H9 (cell line): Measurements from ENCODE around the gene CDH15. TPM values are rescaled to one million over a fixed set of nuclear protein-coding genes. Genes with fewer than 3 reads are reported as not detected.

Source experiments
- DNase-seq: peaks from one replicate; pipeline ENCODE4 v3.0.0-alpha.2; 2017
- H2AFZ ChIP-seq: one replicate; pipeline ENCODE4 v1.6.1; 2013; ENCODE audit warnings: mild to moderate bottlenecking, low read length, control low read depth, moderate library complexity
- H2AK5ac ChIP-seq: 2 replicates; pipeline ENCODE4 v1.6.1; 2013; ENCODE audit warnings: low read length, control low read depth, mixed read lengths; ENCODE audit not compliant: insufficient read length
- H2BK120ac ChIP-seq: one replicate; pipeline ENCODE4 v1.6.1; 2013; ENCODE audit warnings: low read depth, mild to moderate bottlenecking, low read length, control low read depth, inconsistent platforms; ENCODE audit not compliant: poor library complexity, severe bottlenecking
- H2BK12ac ChIP-seq: 2 replicates; pipeline ENCODE4 v1.6.1; 2013; ENCODE audit warnings: low read length, control low read depth, mixed read lengths, low read depth; ENCODE audit not compliant: insufficient read length
- H2BK15ac ChIP-seq: 2 replicates; pipeline ENCODE4 v1.6.1; 2013; ENCODE audit warnings: low read depth, low read length, control low read depth
- H2BK20ac ChIP-seq: one replicate; pipeline ENCODE4 v1.6.1; 2013; ENCODE audit warnings: low read depth, mild to moderate bottlenecking, low read length, control low read depth, inconsistent platforms; ENCODE audit not compliant: poor library complexity, severe bottlenecking
- H2BK5ac ChIP-seq: 2 replicates; pipeline ENCODE4 v1.6.1; 2013; ENCODE audit warnings: low read length, control low read depth, mixed read lengths; ENCODE audit not compliant: insufficient read length
- H3K14ac ChIP-seq: 2 replicates; pipeline ENCODE4 v1.6.1; 2013; ENCODE audit warnings: low read length, control low read depth; ENCODE audit not compliant: insufficient read depth
- H3K18ac ChIP-seq: 2 replicates; pipeline ENCODE4 v1.6.1; 2013; ENCODE audit warnings: low read depth, mild to moderate bottlenecking, mixed read lengths, low read length, control low read depth; ENCODE audit not compliant: insufficient read length
- H3K23ac ChIP-seq: 2 replicates; pipeline ENCODE4 v1.6.1; 2013; ENCODE audit warnings: low read length, control low read depth, mixed read lengths, low read depth; ENCODE audit not compliant: insufficient read length
- H3K23me2 ChIP-seq: 2 replicates; pipeline ENCODE4 v1.6.1; 2013; ENCODE audit warnings: low read depth, mild to moderate bottlenecking, mixed read lengths, low read length, control low read depth; ENCODE audit not compliant: insufficient read length, poor library complexity, severe bottlenecking
- H3K27ac ChIP-seq: 2 replicates; pipeline ENCODE4 v1.5.1; 2013; ENCODE audit warnings: low read length, control low read depth, mixed read lengths, low read depth; ENCODE audit not compliant: insufficient read length
- H3K27me3 ChIP-seq: 2 replicates; pipeline ENCODE4 v1.6.1; 2013; ENCODE audit warnings: low read length, control low read depth, inconsistent platforms; ENCODE audit not compliant: insufficient read depth
- H3K4ac ChIP-seq: 2 replicates; pipeline ENCODE4 v1.6.1; 2013; ENCODE audit warnings: low read depth, mild to moderate bottlenecking, control low read depth, inconsistent platforms, low read length, moderate library complexity
- H3K4me1 ChIP-seq: 2 replicates; pipeline ENCODE4 v1.6.1; 2013; ENCODE audit warnings: low read length, control low read depth, inconsistent platforms; ENCODE audit not compliant: insufficient read depth
- H3K4me2 ChIP-seq: 2 replicates; pipeline ENCODE4 v1.6.1; 2013; ENCODE audit warnings: low read length, control low read depth, mixed read lengths; ENCODE audit not compliant: insufficient read length, insufficient read depth
- H3K56ac ChIP-seq: 2 replicates; pipeline ENCODE4 v1.6.1; 2013; ENCODE audit warnings: low read depth, mild to moderate bottlenecking, mixed read lengths, low read length, control low read depth; ENCODE audit not compliant: insufficient read length
- H3K79me1 ChIP-seq: 2 replicates; pipeline ENCODE4 v1.6.1; 2013; ENCODE audit warnings: low read depth, mild to moderate bottlenecking, moderate library complexity, low read length, control low read depth, inconsistent platforms; ENCODE audit not compliant: insufficient read depth, poor library complexity, severe bottlenecking
- H3K79me2 ChIP-seq: 2 replicates; pipeline ENCODE4 v1.6.1; 2013; ENCODE audit warnings: low read length, control low read depth, inconsistent platforms; ENCODE audit not compliant: insufficient read depth
- H3K9ac ChIP-seq: 2 replicates; pipeline ENCODE4 v1.6.1; 2013; ENCODE audit warnings: low read length, control low read depth, mixed read lengths; ENCODE audit not compliant: insufficient read length; ENCODE audit errors: extremely low read depth
- H3K9me3 ChIP-seq: one replicate; pipeline ENCODE4 v1.6.1; 2013; ENCODE audit warnings: low read depth, low read length, inconsistent platforms; ENCODE audit not compliant: control insufficient read depth
- H3T11ph ChIP-seq: one replicate; pipeline ENCODE4 v1.6.1; 2013; ENCODE audit warnings: mild to moderate bottlenecking, low read length, control low read depth, inconsistent platforms
- H4K20me1 ChIP-seq: one replicate; pipeline ENCODE4 v1.6.1; 2013; ENCODE audit not compliant: control insufficient read depth, insufficient read length, insufficient read depth
- H4K5ac ChIP-seq: 2 replicates; pipeline ENCODE4 v1.6.1; 2013; ENCODE audit warnings: low read depth, mild to moderate bottlenecking, mixed read lengths, low read length, control low read depth; ENCODE audit not compliant: insufficient read length
- H4K8ac ChIP-seq: replicated peaks from 2 replicates; pipeline ENCODE4 v1.6.1; 2013; ENCODE audit warnings: low read length, control low read depth, mixed read lengths, low read depth; ENCODE audit not compliant: insufficient read length
- H4K91ac ChIP-seq: 2 replicates; pipeline ENCODE4 v1.6.1; 2013; ENCODE audit warnings: low read depth, mild to moderate bottlenecking, moderate library complexity, mixed read lengths, low read length, control low read depth; ENCODE audit not compliant: insufficient read length
- H3K27ac Mint-ChIP-seq, 3 experiments: 2 replicates in 2 of 3; 3 replicates in 1 of 3; pipeline ENCODE4 v1.8.0; 2020 to 2021; ENCODE audit warnings: mixed read lengths in 3 of 3, mild to moderate bottlenecking in 1 of 3, moderate library complexity in 1 of 3
- H3K27me3 Mint-ChIP-seq: 2 replicates; pipeline ENCODE4 v1.8.0; 2021; ENCODE audit warnings: low read depth, mild to moderate bottlenecking, moderate library complexity, mixed read lengths
- H3K36me3 Mint-ChIP-seq, 3 experiments: 2 replicates in 2 of 3; 3 replicates in 1 of 3; pipeline ENCODE4 v1.8.0; 2020 to 2021; ENCODE audit warnings: low read depth in 3 of 3, mixed read lengths in 3 of 3; ENCODE audit not compliant: insufficient read depth in 1 of 3
- H3K4me1 Mint-ChIP-seq, 2 experiments: 2 replicates each; pipeline ENCODE4 v1.8.0; 2020; ENCODE audit warnings: mixed read lengths in 2 of 2
- H3K4me3 Mint-ChIP-seq, 2 experiments: 2 replicates in 1 of 2; 3 replicates in 1 of 2; pipeline ENCODE4 v1.8.0; 2020 to 2021; ENCODE audit warnings: mild to moderate bottlenecking in 2 of 2, mixed read lengths in 2 of 2, moderate library complexity in 1 of 2
- H3K9me3 Mint-ChIP-seq, 2 experiments: 2 replicates in 1 of 2; 3 replicates in 1 of 2; pipeline ENCODE4 v1.8.0; 2020; ENCODE audit warnings: mild to moderate bottlenecking in 2 of 2, mixed read lengths in 2 of 2, moderate library complexity in 1 of 2
- WGBS: extraction: QIAGEN DNeasy Blood & Tissue Kit; methylation state at CpG from one replicate; pipeline ENCODE4 v1.1.7; 2013; ENCODE audit warnings: missing lambda C conversion rate, low lambda C conversion rate, mixed read lengths; ENCODE audit not compliant: insufficient read length; ENCODE audit errors: extremely low coverage; 5-methylcytosine and 5-hydroxymethylcytosine counted together
- total RNA-seq: library from RNA; stranded (reverse); gene quantifications from 2 replicates; pipeline ENCODE4 v1.2.1, GENCODE V29; 2021
- TF ChIP-seq, protein P1 (sequence below): fragments of 200-600 bp; sonication (generic); conservative IDR thresholded peaks from 3 replicates; pipeline ENCODE4 v1.8.0; 2021; ENCODE audit warnings: antibody characterized with exemption, mild to moderate bottlenecking

CDH15 gene
- total RNA-seq, 1 experiment from 2014 or later: 0.28 TPM

DNA sequence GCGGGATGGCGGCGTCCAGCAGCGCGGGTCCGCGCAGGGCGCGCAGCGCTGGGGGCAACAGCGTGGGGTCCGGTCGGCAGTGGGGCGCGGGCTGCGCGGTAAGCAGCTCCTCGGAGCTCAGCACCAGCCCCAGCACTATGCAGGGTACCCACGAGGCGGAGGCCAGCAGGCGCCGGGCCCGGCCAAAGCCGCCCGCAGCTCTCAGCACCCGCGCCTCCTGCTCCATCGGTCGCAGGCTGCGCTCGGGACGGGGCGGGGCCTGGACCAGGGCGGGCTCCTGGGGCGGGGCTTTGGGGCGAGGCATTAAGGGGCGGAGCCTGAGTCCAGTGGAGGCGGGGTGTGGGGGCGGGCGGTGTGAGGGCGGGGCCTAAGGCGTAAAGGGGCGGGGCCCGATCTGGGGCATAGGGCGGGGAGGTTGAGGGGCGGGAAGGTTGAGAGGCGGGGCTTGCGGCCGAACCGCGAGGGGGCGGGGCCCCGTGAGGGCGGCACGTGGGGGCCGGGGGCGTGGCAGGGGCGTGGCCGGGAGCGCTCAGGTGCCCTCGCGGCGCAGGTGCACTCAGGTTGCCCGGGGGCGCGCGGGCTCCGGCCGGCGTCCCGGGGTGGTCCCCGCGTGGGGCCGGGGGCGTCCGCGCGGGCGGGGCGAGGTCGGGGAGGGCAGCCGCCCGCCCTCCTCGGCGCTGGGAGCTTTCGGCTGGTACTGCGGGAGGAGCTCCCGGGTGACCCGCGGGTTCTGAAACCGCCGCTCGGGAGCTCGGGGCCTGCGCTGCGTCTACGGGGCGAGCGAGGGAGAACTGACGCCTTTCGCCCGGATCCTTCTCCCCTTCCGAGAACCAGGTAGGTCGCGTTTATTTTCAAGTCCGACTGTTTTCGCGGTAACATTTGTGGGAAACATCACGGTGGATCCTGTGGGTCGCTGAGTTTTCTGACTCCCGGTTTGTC lies 30.2 kb downstream of the CDH15 start:
- peaks cover 5 to 6% of the 10 kb centered on the region in 2 experiments; a peak in 2 of 5 replicates for H3K9me3 Mint-ChIP-seq
- no peaks in the 10 kb centered on the region; a peak in 1 of 7 replicates for H3K36me3 Mint-ChIP-seq
- H3K18ac ChIP-seq: no peak overlapping the region
- no peak overlapping the region for H2AK5ac ChIP-seq
- H4K20me1 ChIP-seq: no peaks in the 10 kb centered on the region
- H3K27ac Mint-ChIP-seq: no peak overlapping the region
- H3K4ac ChIP-seq: no peak overlapping the region
- H3K4me1 Mint-ChIP-seq: peaks cover 6 to 11% of the 10 kb centered on the region in 2 experiments; a peak in 2 of 4 replicates
- no peak overlapping the region for H3K27ac ChIP-seq
- no peak overlapping the region for H3K9ac ChIP-seq
- no peaks in the 10 kb centered on the region for H3K79me1 ChIP-seq
- peaks cover 7% of the 10 kb centered on the region; the same call in 1 of the 2 replicates for H3K27me3 ChIP-seq
- H3K9me3 ChIP-seq: no peaks in the 10 kb centered on the region
- H3K23ac ChIP-seq: no peak overlapping the region
- TF ChIP-seq, protein P1, sequence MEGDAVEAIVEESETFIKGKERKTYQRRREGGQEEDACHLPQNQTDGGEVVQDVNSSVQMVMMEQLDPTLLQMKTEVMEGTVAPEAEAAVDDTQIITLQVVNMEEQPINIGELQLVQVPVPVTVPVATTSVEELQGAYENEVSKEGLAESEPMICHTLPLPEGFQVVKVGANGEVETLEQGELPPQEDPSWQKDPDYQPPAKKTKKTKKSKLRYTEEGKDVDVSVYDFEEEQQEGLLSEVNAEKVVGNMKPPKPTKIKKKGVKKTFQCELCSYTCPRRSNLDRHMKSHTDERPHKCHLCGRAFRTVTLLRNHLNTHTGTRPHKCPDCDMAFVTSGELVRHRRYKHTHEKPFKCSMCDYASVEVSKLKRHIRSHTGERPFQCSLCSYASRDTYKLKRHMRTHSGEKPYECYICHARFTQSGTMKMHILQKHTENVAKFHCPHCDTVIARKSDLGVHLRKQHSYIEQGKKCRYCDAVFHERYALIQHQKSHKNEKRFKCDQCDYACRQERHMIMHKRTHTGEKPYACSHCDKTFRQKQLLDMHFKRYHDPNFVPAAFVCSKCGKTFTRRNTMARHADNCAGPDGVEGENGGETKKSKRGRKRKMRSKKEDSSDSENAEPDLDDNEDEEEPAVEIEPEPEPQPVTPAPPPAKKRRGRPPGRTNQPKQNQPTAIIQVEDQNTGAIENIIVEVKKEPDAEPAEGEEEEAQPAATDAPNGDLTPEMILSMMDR: no peak
- H3K4me3 Mint-ChIP-seq: peak overlapping the region; percentile 62 to 78
- H2AFZ ChIP-seq: no peak overlapping the region
- peaks cover 8% of the 10 kb centered on the region for H3K23me2 ChIP-seq
- no peak overlapping the region for H4K5ac ChIP-seq
- no peak overlapping the region for H2BK12ac ChIP-seq
- no peak overlapping the region for H2BK5ac ChIP-seq
- no peak overlapping the region for H3K56ac ChIP-seq
- H3T11ph ChIP-seq: no peak overlapping the region
- no peak overlapping the region for H2BK20ac ChIP-seq
- H2BK15ac ChIP-seq: no peak overlapping the region
- WGBS: no CpG with 5 or more reads among the region's 111 CpGs
- peaks cover 55% of the 10 kb centered on the region for H3K27me3 Mint-ChIP-seq
- H4K8ac ChIP-seq: no peak overlapping the region
- no peak overlapping the region for H2BK120ac ChIP-seq
- H3K79me2 ChIP-seq: no peaks in the 10 kb centered on the region
- H3K4me1 ChIP-seq: no peaks in the 10 kb centered on the region
- peak; percentile 89 for DNase-seq
- H3K14ac ChIP-seq: no peak overlapping the region; the same call in 1 of the 2 replicates
- no peak overlapping the region for H4K91ac ChIP-seq
- H3K4me2 ChIP-seq: peak overlapping the region; percentile 60
